A673 (cell line): ENCODE results near the gene PJA1. TPM values are rescaled to one million over a fixed set of nuclear protein-coding genes. Genes with fewer than 3 reads are reported as not detected.

Source experiments
- BruUV-seq: library from RNA; stranded (reverse); fragments of 400-500 nt; replicated peaks from 2 replicates; lab custom pipeline; 2021; lab: Mats Ljungman, UMichigan
- CTCF ChIA-PET: fragments of 300-600 bp; sonication (Branson Sonifier 250); formaldehyde crosslinking; loops from one replicate; lab custom pipeline; 2022; ENCODE audit warnings: antibody characterized with exemption; lab: Charles Lee
- POLR2A ChIA-PET: fragments of 300-600 bp; sonication (Branson Sonifier 250); formaldehyde crosslinking; loops from one replicate; lab custom pipeline; 2022; ENCODE audit warnings: antibody characterized with exemption; ENCODE audit not compliant: low non-redundant PET; lab: Charles Lee
- DNase-seq: peaks from one replicate; pipeline ENCODE4 v3.0.0-alpha.2; 2015; ENCODE audit warnings: low spot score
- H3K27ac ChIP-seq: fragments of 200-600 bp; sonication (generic); 2 replicates; pipeline ENCODE4 v1.5.1; 2016; ENCODE audit warnings: mixed run types, low read depth, mild to moderate bottlenecking, mixed read lengths, antibody characterized with exemption, low read length; ENCODE audit not compliant: poor library complexity, severe bottlenecking
- H3K27me3 ChIP-seq: fragments of 200-600 bp; sonication (generic); replicated peaks from 2 replicates; pipeline ENCODE4 v1.6.1; 2017; ENCODE audit warnings: mixed run types, low read depth, mild to moderate bottlenecking, mixed read lengths, antibody characterized with exemption, low read length; ENCODE audit not compliant: insufficient read depth, poor library complexity
- H3K36me3 ChIP-seq: fragments of 200-600 bp; sonication (generic); 2 replicates; pipeline ENCODE4 v1.6.1; 2016; ENCODE audit warnings: mixed run types, mild to moderate bottlenecking, mixed read lengths, antibody characterized with exemption, low read length; ENCODE audit not compliant: insufficient read depth, poor library complexity, severe bottlenecking
- H3K4me1 ChIP-seq: fragments of 200-600 bp; sonication (generic); 2 replicates; pipeline ENCODE4 v1.6.1; 2017; ENCODE audit warnings: mixed run types, mild to moderate bottlenecking, mixed read lengths, antibody characterized with exemption, low read length; ENCODE audit not compliant: insufficient read depth, poor library complexity, severe bottlenecking
- H3K4me3 ChIP-seq: fragments of 200-600 bp; sonication (generic); 2 replicates; pipeline ENCODE4 v1.5.1; 2016; ENCODE audit warnings: low read depth, mixed run types, mild to moderate bottlenecking, mixed read lengths, low read length; ENCODE audit not compliant: poor library complexity, severe bottlenecking
- H3K9me3 ChIP-seq: fragments of 200-600 bp; sonication (generic); 2 replicates; pipeline ENCODE4 v1.6.1; 2016; ENCODE audit warnings: mixed run types, low read depth, mild to moderate bottlenecking, mixed read lengths, antibody characterized with exemption, low read length; ENCODE audit not compliant: poor library complexity, severe bottlenecking
- CTCF ChIP-seq: fragments of 300-800, 200-600 bp; sonication (generic); conservative IDR thresholded peaks from 2 replicates; pipeline ENCODE4 v1.5.1; 2017; ENCODE audit warnings: low read depth, mild to moderate bottlenecking, antibody characterized with exemption, low read length, moderate library complexity, mixed read lengths
- EZH2 ChIP-seq: fragments of 200-600 bp; sonication (generic); IDR thresholded peaks from 2 replicates; pipeline ENCODE4 v1.6.1; 2017; ENCODE audit warnings: borderline replicate concordance, low read depth, mild to moderate bottlenecking, mixed read lengths, antibody characterized with exemption, low read length; ENCODE audit not compliant: poor library complexity, severe bottlenecking
- intact Hi-C: fragments of 100-400 bp; cut with micrococcal nuclease; formaldehyde crosslinking; loops from one replicate; pipeline ENCODE4 v1.10.0; 2022; ENCODE audit not compliant: unreplicated experiment
- total RNA-seq: library from RNA; stranded (reverse); gene quantifications from 2 replicates; pipeline ENCODE4 v1.2.3, GENCODE V29; 2021

PJA1 gene
- total RNA-seq, 1 experiment from 2014 or later: 36.0 TPM

- no peak overlapping the region for H3K4me3 ChIP-seq
- no peaks in the 10 kb centered on the region for H3K9me3 ChIP-seq
- no peak for TF ChIP-seq CTCF
- TF ChIP-seq EZH2: no peak
- no peaks in the 10 kb centered on the region for H3K4me1 ChIP-seq
- ChIA-PET POLR2A (no interaction called here), CTCF (no interaction called here)
- no peak overlapping the region for H3K27ac ChIP-seq
- intact Hi-C loops: no loop called here
- no TSS peak for BruUV-seq
- H3K36me3 ChIP-seq: no peaks in the 10 kb centered on the region
- no peak for DNase-seq
- no peaks in the 10 kb centered on the region for H3K27me3 ChIP-seq
Observed at GRCh38 chrX:69185886-69186285, 20.6 kb upstream of the PJA1 start.

GRCh38 chrX:69185141-69185540 is 19.9 kb upstream of the PJA1 start:
- Histone ChIP-seq H3K27ac (no peak overlapping the region), H3K9me3 (no peaks in the 10 kb centered on the region), H3K4me1 (no peaks in the 10 kb centered on the region), H3K36me3 (no peaks in the 10 kb centered on the region), H3K4me3 (no peak overlapping the region), H3K27me3 (no peaks in the 10 kb centered on the region)
- TF ChIP-seq CTCF (no peak), EZH2 (no peak)
- no TSS peak for BruUV-seq
- intact Hi-C loops: no loop called here
- peak; percentile 19 for DNase-seq
- ChIA-PET CTCF (no interaction called here), POLR2A (no interaction called here)

- no TSS peak for BruUV-seq
- Histone ChIP-seq H3K4me3 (no peak overlapping the region), H3K27me3 (no peaks in the 10 kb centered on the region), H3K36me3 (no peaks in the 10 kb centered on the region), H3K9me3 (no peaks in the 10 kb centered on the region), H3K27ac (no peak overlapping the region), H3K4me1 (no peaks in the 10 kb centered on the region)
- CTCF ChIA-PET: no interaction called here
- DNase-seq: peak; percentile 41
- POLR2A ChIA-PET: no interaction called here
- intact Hi-C loops: no loop called here
- TF ChIP-seq EZH2: no peak
- no peak for TF ChIP-seq CTCF
Observed at GRCh38 chrX:69182818-69183380, 17.6 kb upstream of the PJA1 start.
